Fibroblast of lung (primary cell): ENCODE measurements around the gene EIF2AK2. TPM values are rescaled to one million over a fixed set of nuclear protein-coding genes. Genes with fewer than 3 reads are reported as not detected.

Experiments
- DNase-seq, 2 donors: peaks; one replicate each; pipeline versions ENCODE4 v3.0.0 to v3.0.0-alpha.2; 2010; ENCODE audit warnings: low read depth in 2 of 2
- H2AFZ ChIP-seq: 2 replicates; pipeline ENCODE4 v1.5.1; 2012; ENCODE audit warnings: low read length, control low read depth, inconsistent platforms
- H3K27ac ChIP-seq: 2 replicates; pipeline ENCODE4 v1.5.1; 2011; ENCODE audit warnings: low read length, control low read depth; ENCODE audit not compliant: insufficient read depth
- H3K27me3 ChIP-seq: 2 replicates; pipeline ENCODE4 v1.5.1; 2011; ENCODE audit warnings: mild to moderate bottlenecking, low read length; ENCODE audit not compliant: control insufficient read depth, insufficient read depth
- H3K36me3 ChIP-seq: 2 replicates; pipeline ENCODE4 v1.5.1; 2011; ENCODE audit warnings: low read length; ENCODE audit not compliant: control insufficient read depth, insufficient read depth
- H3K4me1 ChIP-seq: 2 replicates; pipeline ENCODE4 v1.5.1; 2011; ENCODE audit warnings: low read length; ENCODE audit not compliant: control insufficient read depth, insufficient read depth; ENCODE audit errors: extremely low read depth
- H3K4me2 ChIP-seq: 2 replicates; pipeline ENCODE4 v1.5.1; 2011; ENCODE audit warnings: low read length, control low read depth; ENCODE audit not compliant: insufficient read depth; ENCODE audit errors: extremely low read depth
- H3K4me3 ChIP-seq, 4 experiments: fragments of 200-600 bp in 1 of 4; sonication (generic) in 1 of 4; replicated peaks in 1 of 4; 2 replicates each; pipeline ENCODE4 v1.5.1; 2011 to 2016; ENCODE audit warnings: low read length in 4 of 4, low read depth in 3 of 4, mild to moderate bottlenecking in 3 of 4, control low read depth in 2 of 4, inconsistent platforms in 1 of 4, mixed read lengths in 1 of 4; ENCODE audit not compliant: insufficient read depth in 1 of 4; ENCODE audit errors: control extremely low read depth in 1 of 4
- H3K79me2 ChIP-seq: 2 replicates; pipeline ENCODE4 v1.5.1; 2012; ENCODE audit warnings: mild to moderate bottlenecking, low read length, inconsistent platforms; ENCODE audit not compliant: control insufficient read depth, insufficient read depth
- H3K9ac ChIP-seq: 2 replicates; pipeline ENCODE4 v1.5.1; 2011; ENCODE audit warnings: mild to moderate bottlenecking, low read length, control low read depth; ENCODE audit not compliant: insufficient read depth
- H3K9me3 ChIP-seq: 2 replicates; pipeline ENCODE4 v1.5.1; 2012; ENCODE audit warnings: low read depth, low read length; ENCODE audit not compliant: control insufficient read depth, insufficient read depth
- H4K20me1 ChIP-seq: 2 replicates; pipeline ENCODE4 v1.5.1; 2011; ENCODE audit warnings: low read length; ENCODE audit not compliant: control insufficient read depth, insufficient read depth; ENCODE audit errors: extremely low read depth
- EZH2 ChIP-seq: IDR thresholded peaks from 2 replicates; pipeline ENCODE4 v1.5.1; 2012; ENCODE audit warnings: low read length, control low read depth, mild to moderate bottlenecking; ENCODE audit errors: missing control alignments
- polyA plus RNA-seq, 2 donors: library from polyadenylated mRNA; depleted of rRNA in 1 of 2; stranded (reverse) in 1 of 2; unstranded in 1 of 2; fragments of >200 nt; gene quantifications; 2 replicates each; pipeline ENCODE4 v1.2.1, GENCODE V29; 2011 to 2012; ENCODE audit warnings: missing spikeins in 1 of 2
- total RNA-seq: library from RNA; depleted of rRNA; stranded (reverse); fragments of >200 nt; gene quantifications from 2 replicates; pipeline ENCODE4 v1.2.1, GENCODE V29; 2014
- TF ChIP-seq, protein P1 (sequence below), 2 donors: IDR thresholded peaks in 1 of 2; conservative IDR thresholded peaks in 1 of 2; 1 replicate in 1 of 2; 2 replicates in 1 of 2; pipeline ENCODE4 v1.5.1; 2011 to 2012; ENCODE audit warnings: low read length in 2 of 2, control low read depth in 1 of 2, inconsistent platforms in 1 of 2, low read depth in 1 of 2, mild to moderate bottlenecking in 1 of 2

EIF2AK2 gene
- total and polyA plus RNA-seq, 2 donors (not counting 1 experiment from before 2014, with no cell fraction given): 32.0 to 39.9 TPM

DNA sequence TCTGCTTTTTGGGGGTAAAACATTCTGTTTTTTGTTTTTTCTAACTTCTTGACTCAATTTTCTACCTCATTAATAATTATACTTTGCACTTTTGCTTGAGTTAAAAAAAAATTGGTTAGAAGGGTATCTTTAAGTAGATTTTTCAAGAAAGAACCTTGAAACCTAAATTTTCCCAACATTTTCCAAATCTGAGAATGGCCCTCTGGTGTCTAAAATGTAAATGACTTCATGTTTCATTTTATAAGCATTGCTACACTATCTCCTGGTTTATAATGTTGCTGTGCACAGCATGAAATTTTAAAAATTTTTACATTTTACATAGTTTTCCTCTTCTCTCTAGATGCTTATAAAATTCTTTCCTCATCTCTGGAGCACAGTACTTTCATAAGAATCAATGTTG, 14.2 kb downstream of the EIF2AK2 start:
- H3K9me3 ChIP-seq: no peaks in the 10 kb centered on the region
- no peak overlapping the region for H3K4me3 ChIP-seq
- H3K36me3 ChIP-seq: peaks cover 2% of the 10 kb centered on the region
- TF ChIP-seq EZH2: no peak
- TF ChIP-seq, protein P1, sequence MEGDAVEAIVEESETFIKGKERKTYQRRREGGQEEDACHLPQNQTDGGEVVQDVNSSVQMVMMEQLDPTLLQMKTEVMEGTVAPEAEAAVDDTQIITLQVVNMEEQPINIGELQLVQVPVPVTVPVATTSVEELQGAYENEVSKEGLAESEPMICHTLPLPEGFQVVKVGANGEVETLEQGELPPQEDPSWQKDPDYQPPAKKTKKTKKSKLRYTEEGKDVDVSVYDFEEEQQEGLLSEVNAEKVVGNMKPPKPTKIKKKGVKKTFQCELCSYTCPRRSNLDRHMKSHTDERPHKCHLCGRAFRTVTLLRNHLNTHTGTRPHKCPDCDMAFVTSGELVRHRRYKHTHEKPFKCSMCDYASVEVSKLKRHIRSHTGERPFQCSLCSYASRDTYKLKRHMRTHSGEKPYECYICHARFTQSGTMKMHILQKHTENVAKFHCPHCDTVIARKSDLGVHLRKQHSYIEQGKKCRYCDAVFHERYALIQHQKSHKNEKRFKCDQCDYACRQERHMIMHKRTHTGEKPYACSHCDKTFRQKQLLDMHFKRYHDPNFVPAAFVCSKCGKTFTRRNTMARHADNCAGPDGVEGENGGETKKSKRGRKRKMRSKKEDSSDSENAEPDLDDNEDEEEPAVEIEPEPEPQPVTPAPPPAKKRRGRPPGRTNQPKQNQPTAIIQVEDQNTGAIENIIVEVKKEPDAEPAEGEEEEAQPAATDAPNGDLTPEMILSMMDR (conservative IDR thresholded peaks at IDR 0.05 in 1 of 2, IDR thresholded peaks at IDR 0.05 in 1 of 2; ENCODE audit: low read depth in 1 of 2, low read length in 2 of 2): no peak
- no peak overlapping the region for H3K4me2 ChIP-seq
- no peak overlapping the region for H3K27ac ChIP-seq
- no peak overlapping the region for H3K9ac ChIP-seq
- no peaks in the 10 kb centered on the region for H3K27me3 ChIP-seq
- DNase-seq: no peak
- H4K20me1 ChIP-seq: no peaks in the 10 kb centered on the region
- no peaks in the 10 kb centered on the region for H3K4me1 ChIP-seq
- H2AFZ ChIP-seq: no peak overlapping the region
- no peaks in the 10 kb centered on the region for H3K79me2 ChIP-seq

DNA sequence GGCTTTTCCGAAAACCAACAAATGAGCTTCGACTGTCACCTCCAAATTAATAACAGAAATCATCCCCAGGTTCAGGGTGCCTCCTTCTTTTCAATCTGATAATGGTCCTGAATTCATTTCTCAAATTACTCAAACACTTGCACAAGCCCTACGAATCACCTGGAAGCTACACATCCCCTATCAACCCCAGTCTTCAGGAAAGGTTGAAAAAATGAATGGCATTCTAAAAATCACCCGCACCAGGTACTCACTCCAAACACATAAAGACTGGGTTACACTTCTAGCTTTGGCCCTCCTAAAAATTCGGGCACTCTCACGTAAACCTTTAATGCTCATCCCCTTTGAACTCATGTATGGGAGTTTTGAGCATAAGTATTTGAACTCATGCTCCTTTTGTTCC, 23.9 kb downstream of the EIF2AK2 start:
- Histone ChIP-seq H3K36me3 (peaks cover 3% of the 10 kb centered on the region), H3K79me2 (no peaks in the 10 kb centered on the region)
- DNase-seq: no peak

DNA sequence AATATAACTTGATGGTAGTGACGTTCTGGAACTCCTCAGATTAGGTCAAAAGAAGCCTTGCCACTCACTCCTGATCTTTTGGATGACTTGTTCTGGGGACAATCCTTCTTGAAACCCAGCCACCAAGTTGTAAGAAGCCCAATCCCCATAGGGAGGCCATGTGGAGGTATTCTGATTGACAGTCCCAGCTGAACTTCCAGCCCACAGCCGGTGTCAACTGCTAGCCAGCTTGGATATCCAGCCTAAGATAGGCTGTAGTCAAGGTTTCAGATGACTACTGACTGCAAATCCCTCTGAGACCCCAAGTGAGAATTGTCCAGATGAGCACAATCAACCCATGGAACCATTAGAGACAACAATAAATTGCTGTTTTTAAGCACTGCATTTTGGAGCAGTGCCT, 31.4 kb downstream of the EIF2AK2 start:
- TF ChIP-seq, protein P1 (conservative IDR thresholded peaks at IDR 0.05 in 1 of 2, IDR thresholded peaks at IDR 0.05 in 1 of 2; ENCODE audit: low read depth in 1 of 2, low read length in 2 of 2): no peak
- no peak for TF ChIP-seq EZH2
- Histone ChIP-seq H3K4me2 (no peak overlapping the region), H2AFZ (no peak overlapping the region)

More for the DNA sequence above, 23.9 kb downstream of the EIF2AK2 start:
- Histone ChIP-seq H3K4me2 (no peak overlapping the region), H4K20me1 (no peaks in the 10 kb centered on the region), H3K27me3 (no peaks in the 10 kb centered on the region), H3K4me3 (no peak overlapping the region), H3K9me3 (no peaks in the 10 kb centered on the region), H2AFZ (no peak overlapping the region), H3K27ac (no peak overlapping the region), H3K4me1 (no peaks in the 10 kb centered on the region), H3K9ac (no peak overlapping the region)
- TF ChIP-seq EZH2: no peak

More for the DNA sequence above, 31.4 kb downstream of the EIF2AK2 start:
- DNase-seq: no peak
- Histone ChIP-seq H3K79me2 (no peaks in the 10 kb centered on the region), H3K4me1 (no peaks in the 10 kb centered on the region), H3K27me3 (no peaks in the 10 kb centered on the region), H3K9me3 (no peaks in the 10 kb centered on the region), H3K9ac (no peak overlapping the region), H3K4me3 (no peak overlapping the region), H4K20me1 (no peaks in the 10 kb centered on the region), H3K36me3 (peaks cover 3% of the 10 kb centered on the region), H3K27ac (no peak overlapping the region)
